Neural cell (in vitro differentiated cells): Measurements from ENCODE around the gene NPIPA1.

Experiments
- CTCF ChIP-seq: fragments of 450-650 bp; IDR thresholded peaks from 2 replicates; pipeline ENCODE4 v1.5.1; 2014; ENCODE audit warnings: antibody characterized with exemption, mild to moderate bottlenecking, moderate library complexity; ENCODE audit not compliant: poor library complexity, severe bottlenecking
- EP300 ChIP-seq: fragments of 450-650 bp; conservative IDR thresholded peaks from 2 replicates; pipeline ENCODE4 v1.6.1; 2014; ENCODE audit warnings: antibody characterized with exemption, mild to moderate bottlenecking, moderate library complexity; ENCODE audit not compliant: poor library complexity, severe bottlenecking
- EZH2 ChIP-seq: fragments of 200-600, 300-800 bp; shearing (Covaris generic), sonication (generic); IDR thresholded peaks from 2 replicates; pipeline ENCODE4 v1.6.1; 2014; ENCODE audit warnings: antibody characterized with exemption, low read length, borderline replicate concordance, mild to moderate bottlenecking; ENCODE audit not compliant: insufficient read depth, poor library complexity, severe bottlenecking
- MXI1 ChIP-seq: fragments of 450-650 bp; conservative IDR thresholded peaks from 2 replicates; pipeline ENCODE4 v1.6.1; 2014; ENCODE audit warnings: antibody characterized with exemption, mild to moderate bottlenecking; ENCODE audit not compliant: poor library complexity, severe bottlenecking
- POLR2AphosphoS5 ChIP-seq: IDR thresholded peaks from 2 replicates; pipeline ENCODE4 v1.6.1; 2012
- SMC3 ChIP-seq: fragments of 450-650 bp; conservative IDR thresholded peaks from 2 replicates; pipeline ENCODE4 v1.6.1; 2014; ENCODE audit warnings: antibody characterized with exemption, mild to moderate bottlenecking, moderate library complexity; ENCODE audit not compliant: poor library complexity
- TAF1 ChIP-seq: IDR thresholded peaks from 2 replicates; pipeline ENCODE4 v1.6.1; 2012; ENCODE audit warnings: low read depth
- TF ChIP-seq, protein P1 (sequence below): IDR thresholded peaks from 2 replicates; pipeline ENCODE4 v1.6.1; 2012; ENCODE audit warnings: borderline replicate concordance

DNA sequence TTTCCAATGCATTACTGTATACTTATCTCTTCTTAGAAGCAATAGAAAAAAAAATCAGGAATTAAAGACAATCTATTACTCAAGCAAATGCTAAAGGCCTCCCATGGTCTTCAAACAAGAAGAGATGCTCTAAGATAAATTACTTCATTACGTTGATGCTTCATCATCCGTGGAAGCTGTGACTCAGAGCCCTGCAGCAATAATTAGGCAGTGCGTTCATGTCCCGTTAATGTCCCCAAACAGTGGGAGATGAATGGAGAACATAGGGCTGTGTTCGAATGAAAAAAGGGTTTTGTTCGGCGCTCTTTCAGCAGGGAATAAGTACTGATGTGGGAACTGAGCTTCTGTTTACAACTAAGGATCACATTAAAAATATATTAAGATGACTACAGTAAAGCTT is 21.7 kb downstream of the NPIPA1 start:
- TF ChIP-seq MXI1 (no peak), EP300 (no peak), CTCF (no peak), POLR2AphosphoS5 (no peak), EZH2 (no peak), SMC3 (no peak), TAF1 (no peak)
- TF ChIP-seq, protein P1, sequence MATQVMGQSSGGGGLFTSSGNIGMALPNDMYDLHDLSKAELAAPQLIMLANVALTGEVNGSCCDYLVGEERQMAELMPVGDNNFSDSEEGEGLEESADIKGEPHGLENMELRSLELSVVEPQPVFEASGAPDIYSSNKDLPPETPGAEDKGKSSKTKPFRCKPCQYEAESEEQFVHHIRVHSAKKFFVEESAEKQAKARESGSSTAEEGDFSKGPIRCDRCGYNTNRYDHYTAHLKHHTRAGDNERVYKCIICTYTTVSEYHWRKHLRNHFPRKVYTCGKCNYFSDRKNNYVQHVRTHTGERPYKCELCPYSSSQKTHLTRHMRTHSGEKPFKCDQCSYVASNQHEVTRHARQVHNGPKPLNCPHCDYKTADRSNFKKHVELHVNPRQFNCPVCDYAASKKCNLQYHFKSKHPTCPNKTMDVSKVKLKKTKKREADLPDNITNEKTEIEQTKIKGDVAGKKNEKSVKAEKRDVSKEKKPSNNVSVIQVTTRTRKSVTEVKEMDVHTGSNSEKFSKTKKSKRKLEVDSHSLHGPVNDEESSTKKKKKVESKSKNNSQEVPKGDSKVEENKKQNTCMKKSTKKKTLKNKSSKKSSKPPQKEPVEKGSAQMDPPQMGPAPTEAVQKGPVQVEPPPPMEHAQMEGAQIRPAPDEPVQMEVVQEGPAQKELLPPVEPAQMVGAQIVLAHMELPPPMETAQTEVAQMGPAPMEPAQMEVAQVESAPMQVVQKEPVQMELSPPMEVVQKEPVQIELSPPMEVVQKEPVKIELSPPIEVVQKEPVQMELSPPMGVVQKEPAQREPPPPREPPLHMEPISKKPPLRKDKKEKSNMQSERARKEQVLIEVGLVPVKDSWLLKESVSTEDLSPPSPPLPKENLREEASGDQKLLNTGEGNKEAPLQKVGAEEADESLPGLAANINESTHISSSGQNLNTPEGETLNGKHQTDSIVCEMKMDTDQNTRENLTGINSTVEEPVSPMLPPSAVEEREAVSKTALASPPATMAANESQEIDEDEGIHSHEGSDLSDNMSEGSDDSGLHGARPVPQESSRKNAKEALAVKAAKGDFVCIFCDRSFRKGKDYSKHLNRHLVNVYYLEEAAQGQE: no peak
